Left renal pelvis (tissue), 4 donors: Measurements from ENCODE around the gene MPV17L2. TPM values are rescaled to one million over a fixed set of nuclear protein-coding genes. Genes with fewer than 3 reads are reported as not detected.
"Not testable (repeated sequence)": the region's sequence is repeated elsewhere in the genome, so short reads cannot be mapped to it uniquely, and the experiment has no call there.

Experiments used
- DNase-seq, 4 donors: peaks; one replicate each; pipeline ENCODE4 v3.0.0-alpha.2; 2013; ENCODE audit warnings: low read depth in 4 of 4, low spot score in 3 of 4
- polyA plus RNA-seq, 4 donors: library from polyadenylated mRNA; unstranded; fragments of 120-200 nt; gene quantifications; one replicate each; pipeline ENCODE4 v1.2.1, GENCODE V29; 2013; ENCODE audit not compliant: insufficient read length in 4 of 4

The MPV17L2 gene
- polyA plus RNA-seq, 4 donors: 5.3 to 11.2 (median 9.2) TPM

GRCh38 chr19:18185538-18185937 is 7.5 kb upstream of the MPV17L2 start:
- DNase-seq: no peak

DNA sequence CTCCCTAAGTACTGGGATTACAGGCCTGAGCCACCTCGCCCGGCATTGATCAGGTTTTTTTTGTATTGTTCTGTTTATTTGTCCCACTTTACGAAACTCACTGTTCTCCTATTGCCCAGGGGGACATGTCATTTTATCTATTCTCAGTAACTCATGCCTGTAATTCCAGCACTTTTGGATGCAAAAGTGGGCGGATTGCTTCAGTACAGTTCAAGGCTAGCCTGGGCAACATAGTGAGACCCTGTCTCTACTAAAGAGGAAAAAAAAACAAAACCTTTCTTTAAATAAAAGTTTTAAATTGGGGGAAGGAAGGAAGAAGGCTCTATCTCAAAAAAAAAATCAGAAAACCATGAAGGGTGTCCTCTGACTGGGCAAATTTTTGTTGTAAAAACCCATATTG is 2.7 kb upstream of the MPV17L2 start:
- no peak for DNase-seq

DNA sequence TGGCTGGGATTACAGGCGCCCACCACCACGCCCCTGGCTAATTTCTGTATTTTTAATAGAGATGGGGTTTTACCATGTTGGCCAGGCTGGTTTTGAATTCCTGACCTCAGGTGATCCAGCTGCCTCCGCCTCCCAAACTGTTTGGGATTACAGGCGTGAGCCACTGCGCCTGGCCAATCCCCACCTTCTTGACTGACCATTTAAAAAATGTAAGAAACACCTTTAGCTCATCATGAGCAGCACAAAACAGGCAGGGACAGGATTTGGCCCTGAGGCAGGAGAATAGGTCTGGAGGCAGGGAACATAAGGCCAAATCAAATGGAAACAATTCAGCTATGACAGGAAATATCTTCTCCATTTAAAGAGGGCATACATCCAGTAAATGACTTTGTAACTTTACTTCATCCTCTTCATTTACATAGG is 1.4 kb upstream of the MPV17L2 start:
- DNase-seq: no peak

GRCh38 chr19:18193388-18194180 is 566 bp downstream of the MPV17L2 start:
- DNase-seq: no peak

DNA sequence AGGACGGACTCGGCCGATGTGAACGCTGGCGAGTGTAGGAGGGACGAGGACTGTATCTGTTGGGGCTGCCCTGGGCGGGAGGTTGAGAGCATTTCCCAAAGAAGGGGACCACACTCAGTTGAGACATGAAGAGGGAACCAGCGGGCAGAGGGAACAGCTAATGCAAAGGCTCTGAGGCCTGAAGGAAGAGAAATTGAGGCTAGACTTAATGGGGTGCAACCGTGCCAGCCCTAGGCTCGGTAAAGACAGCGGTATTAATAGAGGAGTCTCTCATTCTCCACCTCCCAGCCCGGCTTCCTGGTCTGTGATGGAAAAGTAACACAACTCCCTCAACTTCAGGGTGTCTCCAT is 1.1 kb downstream of the MPV17L2 start:
- DNase-seq: no peak

GRCh38 chr19:18194554-18195238 is 1.7 kb downstream of the MPV17L2 start:
- no peak for DNase-seq

- no peak for DNase-seq
These were observed 3.5 kb downstream of the MPV17L2 start for GRCh38 chr19:18196511-18196845.

DNA sequence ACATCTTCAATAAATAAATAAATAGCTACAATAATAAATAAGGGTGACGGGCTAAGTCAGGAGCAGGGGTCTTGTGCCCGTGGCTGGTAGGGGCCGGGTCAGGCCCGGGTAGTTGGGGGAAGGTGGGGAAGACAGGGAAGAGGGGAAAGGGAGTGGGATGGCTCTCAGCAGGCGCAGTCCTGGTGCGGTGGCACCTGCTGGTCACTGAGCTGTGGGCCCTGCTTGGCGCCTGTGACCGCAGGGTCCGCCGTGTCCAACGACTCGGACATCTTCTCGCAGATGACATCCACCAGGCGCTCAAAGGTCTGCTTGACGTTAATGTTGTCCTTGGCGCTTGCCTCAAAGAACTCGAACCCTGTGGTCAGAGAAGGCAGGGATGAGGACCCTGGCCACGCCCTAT is 4.3 kb downstream of the MPV17L2 start:
- no peak for DNase-seq

GRCh38 chr19:18197941-18198340 is 4.9 kb downstream of the MPV17L2 start:
- no peak for DNase-seq

- no peak for DNase-seq
These were observed 5.4 kb downstream of the MPV17L2 start for GRCh38 chr19:18198374-18198773.

- no peak for DNase-seq
These were observed 9.4 kb downstream of the MPV17L2 start for GRCh38 chr19:18202397-18202777.

GRCh38 chr19:18202778-18203407 is 9.9 kb downstream of the MPV17L2 start:
- DNase-seq: no peak

- DNase-seq: no peak
These were observed 10.4 kb downstream of the MPV17L2 start for GRCh38 chr19:18203408-18203862.

DNA sequence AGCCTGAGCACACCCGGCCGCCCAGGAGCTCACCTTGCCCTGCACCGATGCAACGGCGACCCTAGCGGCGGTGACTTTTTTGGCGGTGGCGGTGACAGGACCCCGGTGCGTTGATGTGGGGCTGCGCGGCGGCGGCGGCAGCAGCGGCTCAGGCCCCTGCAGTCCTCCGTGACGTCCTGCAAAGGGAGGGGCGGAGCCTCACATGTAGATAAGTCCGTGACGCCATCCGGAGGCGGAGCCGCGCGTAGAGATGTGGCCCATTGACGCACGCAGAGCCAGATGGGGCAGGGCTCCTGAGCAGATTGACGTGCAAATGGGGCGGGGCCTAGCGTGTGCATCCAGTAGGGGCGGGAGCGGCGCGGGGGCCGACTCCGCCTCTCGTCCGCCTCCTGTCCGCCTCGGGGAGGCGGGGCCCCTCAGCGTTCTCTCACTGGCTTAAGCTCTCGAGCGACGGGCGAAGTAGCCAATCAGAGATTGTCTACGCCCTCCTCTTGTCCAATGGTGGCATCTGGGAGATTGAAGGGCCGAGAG is 10.9 kb downstream of the MPV17L2 start, which contains the start of gene RAB3A:
Gene RAB3A, minus strand, starts transcription at position 180 of the 531 bp plus-strand sequence. CDS start 1,302 bp downstream, outside the sequence.
- DNase-seq: peak; percentile 100

GRCh38 chr19:18204394-18205199 is 11.6 kb downstream of the MPV17L2 start:
- peak in 3 of 4 donors; percentile 75 to 84 (median 78) for DNase-seq

DNA sequence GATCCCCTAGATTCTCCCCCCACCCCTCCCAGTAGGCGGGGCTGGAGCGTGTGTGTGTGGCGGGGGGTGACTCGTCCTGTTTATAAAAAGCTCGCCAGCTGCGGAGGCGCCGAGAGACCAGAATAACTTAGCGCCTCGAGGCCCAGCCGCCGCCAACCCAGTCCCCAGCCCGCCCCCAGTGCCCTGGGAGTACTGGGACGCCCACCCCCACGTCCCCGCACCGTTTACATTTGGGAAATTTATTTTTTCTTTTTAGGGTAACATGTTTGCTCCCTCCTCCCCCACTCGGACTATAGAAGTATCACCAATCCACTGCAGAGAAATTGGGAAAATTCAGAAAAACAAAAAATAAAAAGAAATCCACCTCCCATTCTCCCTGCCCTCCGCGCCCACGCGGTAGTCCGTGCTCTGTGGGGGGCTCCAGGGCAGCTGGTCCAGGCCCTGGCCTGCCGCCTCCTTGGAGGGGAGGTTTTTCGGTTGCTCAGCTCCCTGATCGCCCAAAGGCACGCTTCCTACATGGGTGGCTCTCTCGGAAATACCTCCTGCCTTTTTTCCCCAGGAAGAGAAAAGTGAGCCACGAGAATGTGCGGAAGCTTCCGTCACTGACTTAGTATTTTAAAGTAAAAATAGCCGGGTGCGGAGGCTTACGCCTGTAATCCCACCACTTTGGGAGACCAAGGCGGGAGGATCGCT is 12.3 kb downstream of the MPV17L2 start:
- DNase-seq: no peak

DNA sequence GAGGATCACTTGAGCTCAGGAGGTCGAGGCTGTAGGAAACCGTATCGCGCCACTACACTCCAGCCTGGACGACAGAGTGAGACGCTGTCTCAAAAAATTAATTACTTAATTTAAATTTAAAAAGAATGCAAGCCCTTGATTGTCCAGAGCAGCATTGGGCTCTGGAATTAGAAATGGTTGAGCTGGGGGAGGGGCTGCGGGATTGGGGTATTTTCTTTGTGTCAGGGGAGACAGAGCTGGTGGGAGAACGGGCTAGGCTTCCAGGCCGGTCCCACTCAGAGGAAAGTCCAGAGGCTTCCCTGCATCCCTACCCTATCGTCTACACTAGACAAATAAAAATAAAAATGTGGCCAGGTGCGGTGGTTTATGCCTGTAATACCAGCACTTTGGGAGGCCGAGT is 13.0 kb downstream of the MPV17L2 start:
- no peak for DNase-seq

DNA sequence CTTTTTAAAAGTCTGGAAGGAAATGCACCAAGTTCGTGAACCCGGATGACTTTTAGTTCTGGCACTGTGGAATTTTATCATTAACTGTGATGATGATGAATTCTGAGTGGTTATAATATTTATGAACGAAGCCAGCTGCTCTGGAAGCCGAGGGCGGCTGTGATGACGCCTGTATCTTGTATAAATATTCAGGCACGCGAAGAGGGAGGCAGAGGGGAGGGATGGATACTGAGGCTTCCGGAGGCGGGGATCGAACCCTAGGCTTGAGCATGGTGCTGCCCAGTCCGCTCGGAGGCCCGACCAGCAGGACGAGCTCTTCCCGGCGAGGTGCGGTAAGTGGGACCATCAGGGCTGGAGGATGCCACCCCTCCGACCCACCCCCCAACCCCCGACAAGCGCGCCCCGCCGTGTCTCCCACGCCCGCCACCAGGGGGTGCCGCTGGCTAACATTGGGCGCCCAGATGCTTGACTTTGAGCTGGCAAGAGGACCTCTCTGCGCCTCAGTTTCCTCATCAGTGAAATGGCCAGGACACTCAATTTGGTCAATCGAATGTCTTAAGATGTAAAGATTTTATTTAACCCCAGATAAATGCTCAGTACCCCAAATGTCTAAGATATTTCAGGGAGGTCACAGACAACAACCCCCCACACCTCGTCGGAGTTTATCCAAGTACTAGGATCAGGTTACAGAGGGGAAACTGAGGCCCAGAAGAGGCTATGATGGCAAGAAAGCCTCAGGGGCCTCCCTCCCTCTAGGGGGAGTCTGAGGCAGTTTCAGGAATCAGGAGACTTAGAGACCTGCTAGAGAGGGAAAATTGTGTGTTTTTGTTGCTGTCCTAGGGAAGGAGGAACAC is 15.3 kb downstream of the MPV17L2 start:
- DNase-seq: no peak

DNA sequence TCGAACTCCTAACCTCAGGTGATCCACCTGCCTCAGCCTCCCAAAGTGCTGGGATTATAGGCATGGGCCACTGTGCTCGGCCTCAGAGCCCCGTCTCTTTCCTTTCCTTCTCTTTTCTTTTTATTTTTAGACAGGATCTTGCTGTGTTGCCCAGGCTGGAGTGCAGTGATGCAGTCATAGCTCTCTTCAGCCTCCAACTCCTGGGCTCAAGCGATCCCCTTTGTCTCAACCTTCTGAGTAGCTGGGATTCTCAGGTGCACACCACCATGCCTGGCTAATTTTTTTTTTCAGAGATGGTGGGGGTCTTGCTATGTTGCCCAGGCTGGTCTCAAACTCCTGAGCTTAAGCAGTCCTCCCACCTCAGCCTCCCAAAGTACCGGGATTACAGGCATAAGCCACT is 16.9 kb downstream of the MPV17L2 start:
- DNase-seq: not testable (repeated sequence)
